NCI-H1417 treated with DMSO at 0.1 percent for 48 hours (cell line): ENCODE results near the gene SLC22A5.

ENCODE experiments used
- DNase-seq: peaks from one replicate; lab custom pipeline; 2025; lab: John Stamatoyannopoulos, UW

SLC22A5 gene

DNA sequence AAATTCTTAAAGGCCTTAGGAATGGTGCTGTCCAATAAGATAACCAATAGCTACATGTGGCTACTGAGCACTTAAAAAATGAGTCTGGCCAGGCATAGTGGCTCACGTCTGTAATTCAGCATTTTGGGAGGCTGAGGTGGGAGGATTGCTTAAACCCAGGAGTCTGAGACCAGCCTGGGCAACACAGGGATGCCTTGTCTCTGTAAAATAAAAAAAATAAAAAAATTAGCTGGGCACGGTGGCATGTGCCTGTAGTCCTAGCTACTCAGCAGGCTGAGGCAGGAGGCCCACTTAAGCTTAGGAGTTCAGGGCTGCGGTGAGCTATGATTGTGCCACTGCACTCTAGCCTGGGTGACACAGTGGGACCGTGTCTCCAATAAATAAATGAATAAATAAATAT lies 1.3 kb upstream of the SLC22A5 start:
- DNase-seq = no peak

GRCh38 chr5:132369007-132369473 lies 470 bp upstream of the SLC22A5 start:
- DNase-seq = no peak

- no peak for DNase-seq
Observed at GRCh38 chr5:132370181-132370970, 866 bp downstream of the SLC22A5 start.

- no peak for DNase-seq
Observed at GRCh38 chr5:132370971-132371602, 1.6 kb downstream of the SLC22A5 start.

- no peak for DNase-seq
Observed at GRCh38 chr5:132371603-132371994, 2.1 kb downstream of the SLC22A5 start.

- no peak for DNase-seq
Observed at GRCh38 chr5:132372127-132372526, 2.6 kb downstream of the SLC22A5 start.

DNA sequence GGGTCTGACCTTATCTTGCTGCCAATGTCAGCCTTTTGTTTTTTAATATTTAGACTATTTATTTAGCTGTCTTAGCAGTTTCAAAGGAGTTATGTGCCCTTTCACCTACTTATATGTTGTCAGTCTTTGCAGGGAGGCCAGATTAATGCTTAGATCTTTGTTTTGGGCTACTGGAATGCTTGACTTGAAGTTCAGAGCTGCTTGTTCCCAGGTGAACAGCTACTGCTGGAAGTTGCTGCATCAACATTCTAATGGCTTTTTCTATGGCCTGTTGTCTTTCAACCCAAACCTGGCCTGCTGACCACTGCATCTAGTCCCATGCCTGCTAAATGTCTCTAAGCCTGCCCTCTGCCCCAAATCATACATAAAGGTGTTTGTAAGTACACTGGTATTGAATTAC lies 3.0 kb downstream of the SLC22A5 start:
- DNase-seq = no peak

- no peak for DNase-seq
Observed at GRCh38 chr5:132375957-132376356, 6.4 kb downstream of the SLC22A5 start.

GRCh38 chr5:132376694-132377641 lies 7.5 kb downstream of the SLC22A5 start:
- no peak for DNase-seq

DNA sequence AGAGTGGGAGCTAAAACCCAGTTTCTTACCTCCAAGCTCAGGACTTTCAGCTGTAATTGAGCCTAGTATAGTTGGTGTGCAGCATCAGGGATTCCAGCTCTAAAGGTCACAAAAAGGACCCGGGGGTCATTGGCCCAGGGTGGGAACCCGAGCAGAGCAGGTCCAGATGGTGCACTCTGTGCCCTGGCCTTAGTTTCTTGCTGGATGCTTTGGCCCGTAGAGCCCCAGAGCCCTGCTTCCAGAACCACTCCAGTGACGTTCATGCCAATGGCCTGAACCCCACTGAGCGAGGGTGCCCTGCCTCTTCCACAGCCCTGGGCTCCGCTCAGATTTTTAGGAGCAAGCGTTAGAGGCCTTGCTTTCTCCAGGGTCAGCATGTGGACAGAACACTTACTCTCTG lies 8.2 kb downstream of the SLC22A5 start:
- DNase-seq = no peak

- DNase-seq = no peak
Observed at GRCh38 chr5:132378580-132378979, 9.1 kb downstream of the SLC22A5 start.

- DNase-seq = no peak
Observed at GRCh38 chr5:132380047-132380446, 10.5 kb downstream of the SLC22A5 start.

GRCh38 chr5:132380741-132381140 lies 11.2 kb downstream of the SLC22A5 start:
- no peak for DNase-seq

DNA sequence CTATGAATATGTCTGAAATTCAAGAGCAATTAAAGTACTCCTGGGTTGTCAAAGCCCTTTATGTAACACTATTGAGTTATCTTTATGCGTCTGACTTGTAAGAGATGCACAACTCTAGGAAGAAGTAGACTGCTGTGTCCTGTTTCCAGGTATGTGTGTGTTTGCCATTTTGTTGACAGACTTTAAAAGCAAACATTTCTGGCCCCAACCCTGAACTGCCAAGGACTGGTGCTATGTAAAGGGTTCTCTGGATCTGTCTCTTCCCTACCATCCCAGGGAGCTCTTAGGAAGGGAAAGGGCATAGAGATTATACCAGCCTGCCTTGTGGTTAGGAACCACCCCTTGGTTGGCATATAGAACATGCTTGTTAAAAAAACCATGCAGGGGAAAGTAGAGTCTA lies 12.1 kb downstream of the SLC22A5 start:
- DNase-seq = no peak

- DNase-seq = no peak
Observed at GRCh38 chr5:132383261-132383660, 13.8 kb downstream of the SLC22A5 start.

- no peak for DNase-seq
Observed at GRCh38 chr5:132383984-132384383, 14.5 kb downstream of the SLC22A5 start.

- no peak for DNase-seq
Observed at GRCh38 chr5:132384506-132385050, 15.1 kb downstream of the SLC22A5 start.

- DNase-seq = no peak
Observed at GRCh38 chr5:132385326-132386105, 16.0 kb downstream of the SLC22A5 start.

DNA sequence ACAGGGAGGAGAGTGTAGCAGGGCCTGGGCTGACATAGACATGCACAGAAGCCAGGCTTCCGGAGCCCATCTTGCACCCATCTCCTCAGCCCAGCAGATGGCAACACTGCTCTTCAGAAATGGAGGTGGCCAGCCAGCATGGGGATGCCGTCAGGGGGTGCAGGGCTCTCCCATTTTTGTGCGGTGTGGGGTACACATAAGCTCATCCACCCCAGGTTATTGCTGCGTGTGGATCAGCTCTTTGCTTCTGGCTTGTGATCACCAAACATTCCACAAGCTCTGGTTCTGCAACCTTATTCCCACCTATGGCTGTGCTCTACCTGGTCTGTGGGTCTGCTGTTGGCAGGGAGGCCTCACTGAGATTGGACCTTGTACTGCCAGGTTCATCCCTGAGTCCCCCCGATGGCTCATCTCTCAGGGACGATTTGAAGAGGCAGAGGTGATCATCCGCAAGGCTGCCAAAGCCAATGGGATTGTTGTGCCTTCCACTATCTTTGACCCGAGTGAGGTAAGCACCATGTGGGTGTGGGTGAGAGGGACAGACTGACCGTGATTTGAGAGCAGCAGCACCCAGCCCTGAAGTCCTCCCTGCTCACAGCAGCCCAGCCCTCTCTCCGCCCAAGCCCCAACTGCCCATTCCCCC lies 17.3 kb downstream of the SLC22A5 start:
- no peak for DNase-seq

DNA sequence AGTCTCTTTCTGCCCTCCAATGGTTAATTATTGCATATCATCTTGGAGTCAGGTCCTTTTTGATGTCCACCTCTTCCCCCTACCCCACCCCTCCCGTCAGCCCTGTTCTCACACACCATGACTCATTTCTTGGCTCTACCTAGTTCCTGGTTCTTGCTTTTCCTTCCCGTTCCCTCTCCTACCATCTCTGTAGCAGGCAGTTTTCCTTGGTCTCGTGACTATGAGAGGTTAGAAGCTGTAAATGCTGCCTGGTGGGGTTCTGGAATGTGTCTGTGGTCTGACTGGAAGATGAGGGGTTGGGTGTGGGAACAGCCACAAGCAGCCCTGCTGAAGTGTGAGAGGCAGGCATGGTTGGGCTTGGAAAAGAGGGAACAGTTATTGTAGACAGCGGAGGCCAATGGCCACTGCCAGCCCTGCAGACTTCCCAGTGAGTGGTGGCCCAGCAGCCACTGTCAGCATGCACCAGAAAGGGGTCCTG lies 18.2 kb downstream of the SLC22A5 start:
- no peak for DNase-seq
